RKO (cell line): ENCODE data around the gene FNDC3B.

ENCODE experiments used
- DNase-seq: peaks from one replicate; pipeline ENCODE4 v3.0.0-alpha.2; 2016; ENCODE audit warnings: low spot score

FNDC3B gene

GRCh38 chr3:172268425-172268824 is 229.0 kb downstream of the FNDC3B start:
- DNase-seq: no peak

DNA sequence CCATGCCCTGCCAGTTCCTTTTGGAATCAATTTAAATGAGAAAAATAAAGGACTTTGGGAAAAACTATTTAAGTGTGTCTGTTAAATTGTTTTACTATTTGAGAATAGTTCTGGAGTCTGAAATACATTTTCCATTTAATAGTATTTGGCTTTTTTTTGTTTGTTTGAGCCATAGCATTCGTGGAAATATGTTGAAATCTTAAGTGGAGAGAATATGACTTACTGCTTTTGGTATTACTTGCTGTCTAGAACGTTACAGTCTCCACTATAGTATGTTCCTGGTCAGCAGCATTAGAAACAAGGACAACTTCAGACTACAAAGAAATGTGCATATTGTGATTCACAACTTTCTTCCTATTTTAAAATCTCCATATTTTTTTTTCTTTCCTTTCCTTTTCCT is 229.5 kb downstream of the FNDC3B start:
- no peak for DNase-seq

DNA sequence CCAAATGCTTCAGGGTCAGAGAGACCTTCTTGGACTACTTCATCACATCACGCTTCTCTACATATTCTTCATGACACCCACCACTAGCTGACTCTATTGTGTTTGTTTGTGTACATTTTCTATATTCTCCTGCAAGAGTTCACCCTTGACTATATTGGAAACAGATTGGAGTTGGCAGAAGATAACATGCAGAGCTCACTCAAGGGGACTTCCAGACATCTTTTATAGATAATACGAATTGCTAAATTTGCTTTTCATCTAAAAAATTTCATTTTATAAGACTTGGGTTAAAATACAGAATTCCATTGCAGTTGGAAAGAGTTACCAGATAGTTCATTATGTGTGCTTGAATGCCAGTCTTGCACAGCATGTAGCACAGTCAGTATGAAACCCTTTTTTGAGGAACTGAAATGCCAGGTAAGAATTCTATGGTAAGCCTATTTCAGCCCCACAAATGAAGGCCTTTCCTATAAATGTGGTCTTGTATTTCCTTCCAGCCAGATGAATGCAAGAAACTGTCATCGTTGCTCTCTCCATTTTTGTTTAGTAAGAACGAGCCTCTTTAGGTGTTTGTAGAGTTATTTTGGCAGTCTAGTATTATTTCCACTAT is 231.3 kb downstream of the FNDC3B start:
- DNase-seq: no peak

GRCh38 chr3:172271386-172271976 is 232.1 kb downstream of the FNDC3B start:
- DNase-seq: no peak

GRCh38 chr3:172272698-172273097 is 233.3 kb downstream of the FNDC3B start:
- no peak for DNase-seq

DNA sequence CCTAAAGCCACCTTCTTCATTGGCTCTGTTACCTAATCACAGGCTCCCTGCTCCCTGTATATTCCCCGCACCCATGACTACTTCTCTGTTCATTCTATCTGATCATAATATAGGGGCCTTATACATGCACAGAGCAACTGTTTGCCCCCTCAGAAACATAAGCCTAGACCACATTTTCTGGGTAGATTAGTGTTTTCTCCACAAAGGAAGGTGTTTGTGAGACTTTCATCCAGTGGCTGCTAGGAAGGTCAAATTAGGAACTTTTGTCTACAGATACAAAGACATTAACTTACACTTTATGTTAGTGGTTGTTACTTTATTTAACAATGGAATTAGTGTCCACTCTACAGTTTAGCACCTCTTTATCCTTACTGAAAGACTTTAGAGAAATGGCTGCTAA is 234.0 kb downstream of the FNDC3B start:
- DNase-seq: no peak

GRCh38 chr3:172274906-172275305 is 235.5 kb downstream of the FNDC3B start:
- no peak for DNase-seq

GRCh38 chr3:172275586-172275985 is 236.2 kb downstream of the FNDC3B start:
- no peak for DNase-seq

DNA sequence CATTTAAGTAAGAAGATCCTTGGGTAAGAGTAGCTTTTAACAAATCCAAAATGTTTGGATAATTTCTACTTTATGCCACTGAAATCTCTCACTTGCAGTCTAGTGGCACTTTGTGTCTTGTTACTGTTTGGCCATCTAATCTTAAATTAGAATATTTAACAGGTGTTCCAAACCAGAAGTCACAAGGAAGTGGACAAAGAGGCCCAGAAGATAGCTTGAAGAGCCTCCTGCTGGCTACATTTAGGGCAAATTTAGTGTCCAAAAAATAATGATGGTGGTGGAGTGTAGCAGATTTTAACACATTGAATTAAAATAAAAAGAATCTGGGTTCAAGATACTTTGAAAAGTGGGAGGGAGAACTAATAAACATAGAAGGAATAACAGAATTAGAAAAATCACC is 236.7 kb downstream of the FNDC3B start:
- no peak for DNase-seq

DNA sequence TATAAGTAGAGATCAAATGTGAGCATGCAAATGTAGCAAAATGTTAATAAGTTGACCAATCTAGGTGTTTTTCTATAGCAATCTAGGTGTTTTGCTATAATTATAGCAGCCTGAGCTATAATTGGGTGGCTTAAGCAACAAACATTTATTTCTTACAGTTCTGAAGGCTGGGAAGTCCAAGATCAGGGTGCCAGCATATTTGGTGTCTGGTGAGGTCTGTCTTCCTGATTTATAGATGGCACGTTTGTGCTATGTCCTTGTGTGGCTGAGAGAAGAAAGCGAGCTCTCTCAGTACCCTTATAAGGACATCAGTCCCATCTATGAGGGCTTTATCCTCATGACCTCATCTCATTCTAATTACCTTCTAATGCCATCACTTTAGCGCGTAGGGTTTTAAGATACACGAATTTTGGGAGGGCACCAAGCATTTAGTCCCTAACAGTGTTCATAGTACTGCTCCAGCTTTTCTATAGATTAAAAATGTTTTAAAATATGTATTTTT is 237.8 kb downstream of the FNDC3B start:
- DNase-seq: no peak

DNA sequence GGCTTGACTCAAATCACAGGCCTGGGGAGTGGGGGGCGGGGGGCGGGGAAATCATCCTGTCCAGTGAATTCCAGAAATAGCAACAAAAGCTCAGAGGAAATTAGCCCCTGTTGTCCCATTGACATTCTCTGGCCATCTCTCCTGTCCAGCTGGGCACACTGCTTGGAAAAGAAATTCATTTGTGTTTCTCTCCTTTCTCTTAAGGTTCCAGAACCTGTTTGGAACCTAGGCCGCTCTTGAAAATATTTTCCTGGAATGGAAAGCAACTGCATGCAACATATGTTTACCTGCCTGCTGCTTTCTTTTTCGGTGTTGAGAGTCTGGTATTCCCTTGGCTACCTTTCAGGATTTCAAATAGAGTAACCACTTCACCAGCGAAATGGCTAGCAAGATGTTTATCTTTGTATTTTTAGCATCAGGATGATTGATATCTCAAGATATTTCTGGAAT is 239.8 kb downstream of the FNDC3B start:
- no peak for DNase-seq

DNA sequence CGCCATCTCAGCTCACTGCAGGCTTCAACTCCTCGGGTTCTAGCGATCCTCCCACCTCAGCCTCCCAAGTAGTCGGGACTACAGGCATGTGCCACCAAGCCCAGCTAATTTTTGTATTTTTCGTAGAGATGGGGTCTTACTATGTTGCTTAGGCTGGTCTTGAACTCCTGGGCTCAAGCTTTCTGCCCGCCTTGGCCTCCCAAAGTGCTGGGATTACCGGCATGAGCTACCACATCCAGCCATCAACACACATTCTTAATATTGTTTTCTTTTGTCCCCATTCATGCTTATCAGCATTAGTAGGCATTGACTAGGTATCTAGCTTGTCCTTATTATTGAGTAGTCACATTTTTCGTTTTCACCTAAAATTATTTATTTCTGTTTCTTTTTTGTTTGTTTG is 240.6 kb downstream of the FNDC3B start:
- no peak for DNase-seq

GRCh38 chr3:172280406-172281051 is 241.2 kb downstream of the FNDC3B start:
- DNase-seq: no peak

DNA sequence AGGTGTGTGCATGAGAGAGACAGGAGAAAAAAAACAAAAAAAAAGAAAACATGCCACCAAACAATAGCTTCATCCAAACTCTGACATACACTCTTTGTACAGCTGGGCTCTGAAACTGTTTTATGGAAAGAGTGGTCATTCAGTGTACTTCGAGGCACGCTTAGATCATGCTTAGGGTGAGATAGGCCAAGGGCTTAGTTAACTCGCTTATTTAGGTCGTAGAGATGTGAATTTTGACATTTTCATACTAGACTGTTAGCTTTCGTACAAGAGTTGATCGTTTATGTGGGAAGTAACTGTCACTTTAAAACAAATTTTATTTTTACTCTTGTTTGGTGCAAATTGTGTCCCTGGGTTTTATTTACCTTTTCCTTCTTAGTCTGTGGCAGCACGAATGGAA is 242.5 kb downstream of the FNDC3B start:
- DNase-seq: no peak

DNA sequence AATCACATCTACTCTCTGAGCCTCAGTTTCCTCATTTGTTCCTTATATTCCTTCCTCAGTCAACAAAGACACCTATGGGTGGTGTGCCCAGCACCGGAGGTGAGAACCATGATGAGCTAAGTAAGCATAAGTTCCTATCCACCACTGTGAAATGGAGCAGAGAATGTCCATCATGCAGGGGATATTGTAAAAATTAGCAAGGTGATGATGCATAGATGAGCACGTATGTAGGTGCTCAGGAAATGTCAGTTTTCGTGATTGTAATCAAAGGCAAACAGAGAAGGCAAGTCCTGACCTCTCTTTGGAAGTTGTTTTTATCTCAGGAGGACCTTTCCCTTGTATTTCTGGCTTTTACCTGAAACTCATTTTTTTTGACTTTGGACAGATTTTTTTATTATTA is 243.5 kb downstream of the FNDC3B start:
- DNase-seq: no peak

DNA sequence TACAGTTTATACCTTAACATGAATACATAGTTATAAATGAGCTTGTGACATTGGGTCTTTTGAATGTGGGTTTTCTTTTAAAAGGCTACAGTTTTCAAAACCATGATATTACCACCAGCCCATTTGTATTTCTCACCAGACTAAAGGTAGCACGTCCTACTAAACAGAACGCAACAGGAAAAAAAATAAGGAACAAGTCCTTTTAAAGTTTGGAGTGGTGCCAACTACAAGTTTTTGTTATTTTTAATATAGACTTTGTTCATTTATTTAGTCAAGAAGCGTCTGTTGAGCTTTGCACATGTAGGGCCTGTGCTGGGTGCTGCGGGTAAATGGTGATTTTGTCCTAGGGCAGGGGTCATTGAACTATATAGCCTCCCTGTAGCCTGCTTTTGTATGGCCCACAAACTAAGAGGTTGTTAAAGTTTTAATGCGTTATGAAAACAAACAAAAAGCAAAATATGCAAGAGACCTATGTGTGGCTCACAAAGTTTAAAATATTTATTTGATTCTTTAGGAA is 244.5 kb downstream of the FNDC3B start:
- DNase-seq: no peak

DNA sequence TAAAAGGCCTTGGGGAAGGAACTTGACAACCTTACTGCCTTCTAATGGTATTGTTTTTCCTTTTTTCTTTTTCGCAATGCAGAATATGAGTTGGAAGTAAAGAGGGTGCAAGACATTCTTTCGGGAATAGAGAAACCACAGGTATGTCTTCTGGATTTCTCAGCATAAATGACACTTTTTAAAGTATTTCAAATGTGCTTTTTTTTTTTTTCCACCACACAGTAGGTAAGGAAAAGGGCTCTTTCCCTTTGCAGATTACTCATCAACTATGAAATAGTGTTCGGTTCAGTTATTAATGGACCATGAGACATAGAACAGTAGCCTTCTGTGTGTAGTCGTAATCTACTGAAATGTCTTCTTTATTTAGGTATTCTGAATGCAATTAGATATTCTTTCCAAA is 246.5 kb downstream of the FNDC3B start:
- no peak for DNase-seq

- DNase-seq: no peak
These were observed 247.3 kb downstream of the FNDC3B start for GRCh38 chr3:172286548-172287148.

DNA sequence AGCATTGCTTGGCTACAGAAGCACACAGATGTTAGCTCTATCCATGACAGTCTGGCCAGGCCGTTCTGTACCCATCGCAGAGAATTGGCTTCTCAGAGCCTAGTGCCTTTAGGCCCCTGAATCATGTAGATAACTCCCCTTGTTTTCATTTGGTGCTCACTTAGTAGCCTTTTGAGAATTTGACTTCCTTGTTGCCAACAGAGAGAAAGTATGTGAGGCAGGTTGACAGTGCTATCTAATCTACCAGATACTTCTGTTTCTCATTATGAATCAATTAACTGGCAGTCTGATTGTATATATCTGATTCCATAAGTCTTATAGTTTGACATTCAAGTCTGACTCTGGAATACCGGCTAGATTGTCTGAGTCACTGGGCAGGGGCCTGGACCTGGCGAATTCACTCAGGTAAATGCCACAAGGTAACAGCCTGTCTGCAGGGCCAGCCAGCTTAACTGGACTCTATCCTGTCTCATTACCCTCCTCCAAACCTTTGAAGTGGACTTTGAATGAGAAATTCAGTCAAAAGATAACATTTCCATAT is 248.6 kb downstream of the FNDC3B start:
- no peak for DNase-seq

DNA sequence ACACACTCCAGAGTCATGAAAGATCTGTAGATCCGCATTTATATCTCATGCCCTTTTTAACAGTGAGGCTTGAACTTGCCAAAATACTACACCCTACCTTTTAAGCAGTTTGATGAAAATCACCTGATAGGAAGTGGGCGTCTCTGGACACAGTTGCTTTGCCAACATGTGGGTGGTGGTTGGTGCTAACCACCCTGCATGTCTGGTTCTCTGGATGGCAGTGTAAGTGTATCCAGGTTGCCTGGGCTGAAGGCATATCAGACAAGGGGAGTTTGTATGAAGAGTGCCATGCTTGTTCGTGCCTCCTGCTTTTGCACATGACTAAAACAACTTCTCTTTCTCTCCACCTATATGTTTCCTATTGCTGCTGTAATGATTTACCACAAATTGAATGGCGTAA is 249.3 kb downstream of the FNDC3B start:
- no peak for DNase-seq

DNA sequence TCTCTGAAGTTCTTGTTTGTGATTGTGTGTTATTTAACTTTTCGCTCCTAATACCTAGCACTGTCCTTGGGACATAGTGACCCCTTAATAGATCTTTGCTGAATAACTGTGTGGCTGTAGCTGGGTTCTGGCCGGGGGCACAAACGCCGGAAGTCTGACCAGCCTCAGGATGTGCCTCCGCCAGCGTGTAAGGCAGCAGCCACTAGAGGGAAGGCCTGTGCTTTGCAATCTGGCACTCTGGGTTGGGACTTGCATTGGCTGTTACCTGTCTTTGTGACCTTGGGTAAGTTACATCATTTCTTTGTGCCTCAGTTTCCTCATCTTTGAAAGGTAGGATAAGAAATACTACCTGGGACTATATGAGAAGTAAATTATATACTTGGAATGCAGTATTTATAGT is 250.2 kb downstream of the FNDC3B start:
- DNase-seq: no peak

DNA sequence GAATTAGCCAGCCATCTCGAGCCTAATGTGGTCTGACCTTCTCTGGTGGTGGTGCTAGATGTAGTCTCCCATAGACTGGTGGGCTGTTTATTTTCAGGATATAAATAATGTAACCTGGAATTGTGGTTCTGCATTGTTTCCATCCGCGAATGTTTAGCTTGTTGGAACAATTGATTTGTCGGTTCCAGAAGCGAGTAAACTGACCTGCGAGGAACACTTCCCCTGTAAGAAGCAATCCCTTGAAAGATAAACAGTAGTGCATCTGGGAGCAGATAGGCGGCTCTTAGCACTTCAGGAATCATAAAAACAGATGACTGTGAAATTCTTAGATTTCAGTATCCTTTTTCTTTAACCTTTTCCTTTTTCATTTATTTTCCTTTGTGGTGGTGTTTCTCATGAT is 251.1 kb downstream of the FNDC3B start:
- no peak for DNase-seq

DNA sequence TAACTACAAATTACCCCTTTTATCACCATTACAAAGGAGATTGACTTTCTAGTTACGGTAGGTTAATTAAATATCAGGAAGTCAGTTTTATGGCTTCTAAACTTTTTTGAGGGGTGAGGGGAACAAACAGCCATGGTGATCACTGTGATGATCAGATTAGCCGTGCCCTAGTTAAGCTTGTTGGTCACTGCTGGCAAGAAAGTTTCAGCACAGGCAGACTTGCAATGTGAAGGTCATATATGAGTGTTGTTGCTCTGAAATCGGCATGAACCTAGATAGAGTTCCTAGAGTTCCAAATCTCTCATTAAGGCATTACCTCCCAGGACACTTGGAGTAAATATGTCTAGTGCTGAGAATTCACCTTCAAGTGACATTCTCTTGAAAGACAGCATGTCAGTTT is 252.3 kb downstream of the FNDC3B start:
- no peak for DNase-seq
